Motor neuron (in vitro differentiated cells): ENCODE results near the gene DENND4B. TPM values are rescaled to one million over a fixed set of nuclear protein-coding genes. Genes with fewer than 3 reads are reported as not detected.

Experiments
- ATAC-seq, 8 experiments: fragments of 200-7000 bp; cut with Tn5 transposase; replicated peaks in 6 of 8; 2 replicates each; pipeline ENCODE4 v1.8.0; 2021; ENCODE audit warnings: mild to moderate bottlenecking in 8 of 8, moderate library complexity in 8 of 8
- H3K27ac ChIP-seq, 2 donors: fragments of 250-450 bp; sonication (Bioruptor Pico); 2 replicates each; pipeline ENCODE4 v1.9.0; 2021; ENCODE audit warnings: antibody characterized with exemption in 2 of 2, mild to moderate bottlenecking in 2 of 2, moderate library complexity in 1 of 2
- H3K4me1 ChIP-seq, 2 donors: fragments of 250-450 bp; sonication (Bioruptor Pico); replicated peaks in 1 of 2; 2 replicates each; pipeline ENCODE4 v1.6.1; 2021; ENCODE audit warnings: antibody characterized with exemption in 2 of 2, mild to moderate bottlenecking in 2 of 2, moderate library complexity in 1 of 2
- H3K4me3 ChIP-seq, 5 donors: fragments of 250-450 bp; sonication (Bioruptor Pico); 2 replicates each; pipeline ENCODE4 v1.9.0; 2021; ENCODE audit warnings: antibody characterized with exemption in 5 of 5, mild to moderate bottlenecking in 5 of 5, moderate library complexity in 4 of 5
- WGBS, 10 experiments: fragments of 450-650 bp; shearing (Covaris generic); methylation state at CpG; one replicate each; pipeline ENCODE4 v1.0.0; 2022; 5-methylcytosine and 5-hydroxymethylcytosine counted together
- in situ Hi-C, 9 experiments: fragments of 400-800 bp; cut with MboI; loops; one replicate each; pipeline ENCODE4 v1.15.0; 2021; ENCODE audit warnings: low sequenced_read_pairs in 9 of 9, low pct_unique_long_range_greater_than_20kb in 2 of 9; ENCODE audit not compliant: unreplicated experiment in 9 of 9
- total RNA-seq, 8 experiments: library from RNA; unstranded; fragments of 300-600 nt; gene quantifications; 2 replicates each; pipeline versions ENCODE4 v1.2.3 to v1.2.4, GENCODE V29; 2022

Gene DENND4B
- total RNA-seq, 8 experiments from 2014 or later, result 11.5 to 46.0 (median 29.8) TPM

- ATAC-seq, result no peak
- in situ Hi-C loops, result loop anchor here in 2 of 9 experiments (25.0 kb wide), 1 partner anchor 120 kb away; no protein-coding TSS in a partner anchor
- peaks cover 0 to 7% of the 10 kb centered on the region in 2 donors for H3K4me1 ChIP-seq
- no peak overlapping the region for H3K27ac ChIP-seq
- H3K4me3 ChIP-seq, result no peak overlapping the region
- 96 to 100% (median 97%) methylated on average over 2 to 10 of the region's 18 CpGs; no CpG with 5 or more reads in 7 of the 10 experiments for WGBS, 10 experiments
Measured at GRCh38 chr1:153932156-153933131, 14.1 kb downstream of the DENND4B start.

- peak in 2 of 8 experiments; percentile 10 to 19 for ATAC-seq
- in situ Hi-C loops, result loop anchor here in 2 of 9 experiments (25.0 kb wide), 1 partner anchor 118 kb away; no protein-coding TSS in a partner anchor
- 40 to 92% (median 87%) methylated on average over 1 to 11 of the region's 14 CpGs; no CpG with 5 or more reads in 3 of the 10 experiments for WGBS, 10 experiments
- no peak overlapping the region for H3K27ac ChIP-seq
- no peak overlapping the region for H3K4me3 ChIP-seq
- H3K4me1 ChIP-seq, result peaks cover 0 to 7% of the 10 kb centered on the region in 2 donors
Measured at GRCh38 chr1:153929981-153930948, 16.3 kb downstream of the DENND4B start.

GRCh38 chr1:153929426-153929825 lies 17.1 kb downstream of the DENND4B start:
- WGBS, 10 experiments, result 89 to 100% (median 93%) methylated on average over 2 to 5 of the region's 5 CpGs; no CpG with 5 or more reads in 4 of the 10 experiments
- H3K4me3 ChIP-seq, result no peak overlapping the region
- in situ Hi-C loops, result loop anchor here in 2 of 9 experiments (25.0 kb wide), 1 partner anchor 117 kb away; no protein-coding TSS in a partner anchor
- H3K27ac ChIP-seq, result no peak overlapping the region
- ATAC-seq, result no peak
- H3K4me1 ChIP-seq, result peaks cover 0 to 7% of the 10 kb centered on the region in 2 donors

- no peak overlapping the region for H3K27ac ChIP-seq
- no peak for ATAC-seq
- H3K4me1 ChIP-seq, result peaks cover 4 to 9% of the 10 kb centered on the region in 2 donors
- 0 to 100% (median 80%) methylated on average over 1 to 4 of the region's 4 CpGs; no CpG with 5 or more reads in 1 of the 10 experiments for WGBS, 10 experiments
- in situ Hi-C loops, result loop anchor here in 2 of 9 experiments (25.0 kb wide), 1 partner anchor 117 kb away; no protein-coding TSS in a partner anchor
- no peak overlapping the region for H3K4me3 ChIP-seq
Measured at GRCh38 chr1:153928791-153929341, 17.7 kb downstream of the DENND4B start.

GRCh38 chr1:153928245-153928644 lies 18.3 kb downstream of the DENND4B start:
- WGBS, 10 experiments, result 60 to 100% (median 100%) methylated on average over 1 of the region's 1 CpG; no CpG with 5 or more reads in 3 of the 10 experiments
- Histone ChIP-seq H3K4me1 (peaks cover 5 to 11% of the 10 kb centered on the region in 2 donors), H3K27ac (no peak overlapping the region), H3K4me3 (no peak overlapping the region)
- in situ Hi-C loops, result loop anchor here in 2 of 9 experiments (25.0 kb wide), 1 partner anchor 116 kb away; no protein-coding TSS in a partner anchor
- no peak for ATAC-seq

- 40 to 100% (median 80%) methylated on average over 1 to 4 of the region's 4 CpGs; no CpG with 5 or more reads in 1 of the 10 experiments for WGBS, 10 experiments
- in situ Hi-C loops, result loop anchor here in 2 of 9 experiments (25.0 kb wide), 1 partner anchor 114 kb away; no protein-coding TSS in a partner anchor
- ATAC-seq, result no peak
- Histone ChIP-seq H3K27ac (no peak overlapping the region), H3K4me1 (peaks cover 5 to 11% of the 10 kb centered on the region in 2 donors), H3K4me3 (no peak overlapping the region)
Measured at GRCh38 chr1:153926405-153926804, 20.1 kb downstream of the DENND4B start.

- peak within 1 kb of the TSS; percentile 85 to 93 for H3K27ac ChIP-seq
- H3K4me3 ChIP-seq, result peak within 1 kb of the TSS; percentile 52 to 69 (median 60)
- in situ Hi-C loops, result no loop called here
- peaks cover 27 to 29% of the 10 kb centered on the region in 2 donors for H3K4me1 ChIP-seq
- ATAC-seq, result peak; percentile 90 to 96 (median 96)
- WGBS, 10 experiments, result 0 to 5% (median 2%) methylated on average over 1 to 26 of the region's 53 CpGs; no CpG with 5 or more reads in 1 of the 10 experiments
Measured at GRCh38 chr1:153922972-153923925, 23.3 kb downstream of the DENND4B start, which contains the start of gene GATAD2B. Gene GATAD2B, minus strand, starts transcription at chr1:153922972. Its CDS starts 94,625 bp downstream, at chr1:153828347.

GRCh38 chr1:153922076-153922971 lies 24.2 kb downstream of the DENND4B start:
- Histone ChIP-seq H3K4me3 (peak overlapping the region; percentile 52 to 69 (median 58)), H3K4me1 (peaks cover 24 to 29% of the 10 kb centered on the region in 2 donors), H3K27ac (peak overlapping the region; percentile 85 to 93)
- WGBS, 10 experiments, result 0% methylated on average over 1 to 4 of the region's 86 CpGs; no CpG with 5 or more reads in 6 of the 10 experiments
- in situ Hi-C loops, result no loop called here
- ATAC-seq, result peak; percentile 9 to 67 (median 60)

GRCh38 chr1:153921803-153922075 lies 24.8 kb downstream of the DENND4B start:
- Histone ChIP-seq H3K4me1 (peaks cover 24 to 29% of the 10 kb centered on the region in 2 donors), H3K27ac (peak overlapping the region; percentile 85 to 93), H3K4me3 (peak overlapping the region; percentile 52 to 69 (median 58))
- 0 to 10% (median 1%) methylated on average over 4 to 10 of the region's 10 CpGs; no CpG with 5 or more reads in 4 of the 10 experiments for WGBS, 10 experiments
- no peak for ATAC-seq
- in situ Hi-C loops, result no loop called here

GRCh38 chr1:153921080-153921802 lies 25.3 kb downstream of the DENND4B start:
- in situ Hi-C loops, result no loop called here
- 11 to 36% (median 25%) methylated on average over 2 to 3 of the region's 3 CpGs; no CpG with 5 or more reads in 3 of the 10 experiments for WGBS, 10 experiments
- H3K27ac ChIP-seq, result peak overlapping the region in 1 of 2 donors; percentile 93

More at GRCh38 chr1:153921080-153921802, 25.3 kb downstream of the DENND4B start:
- ATAC-seq, result no peak
- Histone ChIP-seq H3K4me1 (peaks cover 24 to 29% of the 10 kb centered on the region in 2 donors), H3K4me3 (peak overlapping the region; percentile 52 to 69 (median 58))
